OCI-LY1 (cell line): ENCODE data around the gene BMP4.

Experiments used
- CTCF ChIP-seq: fragments of 200-600 bp; sonication (generic), shearing (Covaris generic); IDR thresholded peaks from 2 replicates; pipeline ENCODE4 v1.5.1; 2017; ENCODE audit warnings: mild to moderate bottlenecking, antibody characterized with exemption, low read length, moderate library complexity, mixed read lengths
- EZH2 ChIP-seq: fragments of 200-600 bp; sonication (generic), shearing (Covaris generic); IDR thresholded peaks from 2 replicates; pipeline ENCODE4 v1.8.0; 2017; ENCODE audit warnings: borderline replicate concordance, mixed run types, mild to moderate bottlenecking, antibody characterized with exemption, low read length, moderate library complexity, mixed read lengths

GRCh38 chr14:53953002-53953827 is 3.4 kb downstream of the BMP4 start:
- TF ChIP-seq CTCF = no peak
- TF ChIP-seq EZH2 = no peak
